ENCODE measurements around the gene C9orf85.
"Not testable (repeated sequence)": the region's sequence is repeated elsewhere in the genome, so short reads cannot be mapped to it uniquely, and the experiment has no call there.

C9orf85 gene

DNA sequence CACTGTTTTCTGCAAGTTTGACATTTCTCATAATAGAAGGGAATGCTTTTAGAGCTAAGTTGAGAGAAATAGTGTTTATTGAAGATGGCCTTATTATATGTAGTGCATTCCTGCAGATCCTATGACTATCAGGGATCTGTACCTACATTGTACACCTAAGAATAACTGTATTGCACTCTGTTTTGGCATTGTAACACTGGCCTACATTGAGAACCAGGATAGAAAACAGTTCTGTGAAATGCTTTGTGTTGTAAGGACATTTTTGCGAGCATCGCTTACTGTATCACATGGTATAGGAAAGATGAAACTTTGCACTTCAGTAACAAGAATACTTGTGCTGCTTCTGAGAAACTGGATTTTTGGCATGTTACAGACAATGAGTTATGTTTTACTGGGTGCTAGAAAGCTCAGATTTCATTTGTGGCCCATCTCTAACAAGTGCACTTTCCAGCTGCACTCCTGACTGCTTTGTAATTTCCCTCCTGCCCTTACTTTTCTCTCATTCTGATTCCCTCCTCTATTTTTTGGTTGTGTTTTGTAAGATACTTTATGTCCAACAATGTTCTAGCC lies 30.6 kb downstream of the C9orf85 start:
- peaks cover 27% of the 10 kb centered on the region for H3K79me2 ChIP-seq (ENCODE audit: insufficient read depth, low read length)
- H3K9me2 ChIP-seq (ENCODE audit: low read depth, low read length) = no peaks in the 10 kb centered on the region
- H3K27me3 ChIP-seq (ENCODE audit: insufficient read depth, low read length) = no peaks in the 10 kb centered on the region
- no peak overlapping the region for H2AFZ ChIP-seq (ENCODE audit: low read length)
- no peaks in the 10 kb centered on the region for H4K20me1 ChIP-seq (ENCODE audit: insufficient read depth, low read length)
- no peak overlapping the region for H3K9ac ChIP-seq (ENCODE audit: low read length)
- no peaks in the 10 kb centered on the region for H3F3A ChIP-seq (ENCODE audit: insufficient read depth, low read length)
- H3K36me3 ChIP-seq (ENCODE audit: insufficient read depth, low read length) = no peaks in the 10 kb centered on the region; the same call in 1 of the 2 replicates
- TF ChIP-seq, protein P1, sequence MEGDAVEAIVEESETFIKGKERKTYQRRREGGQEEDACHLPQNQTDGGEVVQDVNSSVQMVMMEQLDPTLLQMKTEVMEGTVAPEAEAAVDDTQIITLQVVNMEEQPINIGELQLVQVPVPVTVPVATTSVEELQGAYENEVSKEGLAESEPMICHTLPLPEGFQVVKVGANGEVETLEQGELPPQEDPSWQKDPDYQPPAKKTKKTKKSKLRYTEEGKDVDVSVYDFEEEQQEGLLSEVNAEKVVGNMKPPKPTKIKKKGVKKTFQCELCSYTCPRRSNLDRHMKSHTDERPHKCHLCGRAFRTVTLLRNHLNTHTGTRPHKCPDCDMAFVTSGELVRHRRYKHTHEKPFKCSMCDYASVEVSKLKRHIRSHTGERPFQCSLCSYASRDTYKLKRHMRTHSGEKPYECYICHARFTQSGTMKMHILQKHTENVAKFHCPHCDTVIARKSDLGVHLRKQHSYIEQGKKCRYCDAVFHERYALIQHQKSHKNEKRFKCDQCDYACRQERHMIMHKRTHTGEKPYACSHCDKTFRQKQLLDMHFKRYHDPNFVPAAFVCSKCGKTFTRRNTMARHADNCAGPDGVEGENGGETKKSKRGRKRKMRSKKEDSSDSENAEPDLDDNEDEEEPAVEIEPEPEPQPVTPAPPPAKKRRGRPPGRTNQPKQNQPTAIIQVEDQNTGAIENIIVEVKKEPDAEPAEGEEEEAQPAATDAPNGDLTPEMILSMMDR (IDR thresholded peaks at IDR 0.05; ENCODE audit: low read length) = no peak
- TF ChIP-seq EZH2 (IDR thresholded peaks at IDR 0.05; ENCODE audit: borderline replicate concordance, low read length) = no peak
- H3K4me2 ChIP-seq (ENCODE audit: low read length) = no peak overlapping the region
- H3K4me1 ChIP-seq (ENCODE audit: insufficient read depth, low read length, severe bottlenecking) = no peaks in the 10 kb centered on the region
- H3K4me3 ChIP-seq (ENCODE audit: low read depth, low read length, poor library complexity, severe bottlenecking) = no peak overlapping the region
- H3K27ac ChIP-seq (ENCODE audit: low read depth, low read length, poor library complexity, severe bottlenecking) = no peak overlapping the region
- no peaks in the 10 kb centered on the region for H3K9me3 ChIP-seq (ENCODE audit: low read length)

DNA sequence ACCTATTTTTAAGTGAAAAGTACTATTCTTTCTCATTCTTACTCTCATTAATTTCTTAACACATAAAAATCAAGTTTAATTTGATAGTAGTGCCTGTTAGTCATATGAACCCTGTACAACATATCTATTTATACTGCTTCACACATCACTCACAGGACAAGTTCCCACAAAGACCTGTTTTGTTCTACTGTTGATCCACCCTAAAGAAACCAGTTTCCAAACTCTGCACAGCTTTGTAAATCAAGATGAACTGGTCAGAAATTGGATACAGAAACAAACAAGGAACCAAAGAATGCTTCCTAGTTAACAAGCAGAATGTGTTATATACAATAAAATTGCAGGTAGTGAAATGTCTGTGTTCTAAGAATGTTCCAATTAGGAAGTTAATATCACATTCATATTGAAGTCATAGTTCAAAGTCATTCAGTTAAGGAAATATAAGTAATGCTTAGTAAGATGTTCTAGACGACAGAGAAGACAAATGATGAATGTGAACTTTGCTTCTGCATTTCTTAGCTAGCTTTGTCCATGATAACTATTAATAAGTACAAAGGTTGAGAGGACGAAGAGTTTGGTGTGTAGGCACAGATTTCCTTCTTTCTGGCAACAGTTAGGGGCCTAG lies 33.4 kb downstream of the C9orf85 start:
- H3K79me2 ChIP-seq (ENCODE audit: insufficient read depth, low read length) = peaks cover 12% of the 10 kb centered on the region
- TF ChIP-seq, protein P1 (IDR thresholded peaks at IDR 0.05; ENCODE audit: low read length) = no peak
- TF ChIP-seq EZH2 (IDR thresholded peaks at IDR 0.05; ENCODE audit: borderline replicate concordance, low read length) = no peak
- no peaks in the 10 kb centered on the region for H3K9me2 ChIP-seq (ENCODE audit: low read depth, low read length)
- H3K4me2 ChIP-seq (ENCODE audit: low read length) = no peak overlapping the region
- no peak overlapping the region for H3K4me3 ChIP-seq (ENCODE audit: low read depth, low read length, poor library complexity, severe bottlenecking)
- no peaks in the 10 kb centered on the region for H3K9me3 ChIP-seq (ENCODE audit: low read length)
- no peaks in the 10 kb centered on the region for H3K4me1 ChIP-seq (ENCODE audit: insufficient read depth, low read length, severe bottlenecking)
- no peaks in the 10 kb centered on the region for H3K27me3 ChIP-seq (ENCODE audit: insufficient read depth, low read length)
- no peaks in the 10 kb centered on the region for H3F3A ChIP-seq (ENCODE audit: insufficient read depth, low read length)
- no peak overlapping the region for H3K9ac ChIP-seq (ENCODE audit: low read length)
- H3K27ac ChIP-seq (ENCODE audit: low read depth, low read length, poor library complexity, severe bottlenecking) = no peak overlapping the region
- peaks cover 12% of the 10 kb centered on the region; the same call in 1 of the 2 replicates for H3K36me3 ChIP-seq (ENCODE audit: insufficient read depth, low read length)
- H4K20me1 ChIP-seq (ENCODE audit: insufficient read depth, low read length) = no peaks in the 10 kb centered on the region
- H2AFZ ChIP-seq (ENCODE audit: low read length) = no peak overlapping the region

DNA sequence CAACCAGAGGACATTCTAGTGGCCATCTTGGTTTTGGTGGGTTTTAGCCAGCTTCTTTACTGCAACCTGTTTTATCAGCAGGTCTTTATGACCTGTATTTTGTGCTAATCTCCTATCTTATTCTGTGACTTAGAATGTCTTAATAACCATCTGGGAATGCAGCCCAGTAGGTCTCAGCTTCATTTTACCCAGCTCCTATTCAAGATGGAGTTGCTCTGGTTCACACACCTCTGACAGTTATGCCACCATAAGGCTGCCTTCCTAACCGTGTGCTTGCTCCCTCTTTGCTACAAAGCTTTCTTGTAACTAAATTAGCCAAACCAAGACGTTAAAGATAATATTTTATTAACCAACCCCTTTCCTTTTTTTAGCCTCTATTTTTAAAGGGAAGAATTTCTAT lies 43.2 kb downstream of the C9orf85 start:
- H4K20me1 ChIP-seq (ENCODE audit: insufficient read depth, low read length); H3K27ac ChIP-seq (ENCODE audit: low read depth, low read length, poor library complexity, severe bottlenecking); H3K9me3 ChIP-seq (ENCODE audit: low read length); H3K9me2 ChIP-seq (ENCODE audit: low read depth, low read length); H3K36me3 ChIP-seq (ENCODE audit: insufficient read depth, low read length); H2AFZ ChIP-seq (ENCODE audit: low read length); H3K4me2 ChIP-seq (ENCODE audit: low read length); H3F3A ChIP-seq (ENCODE audit: insufficient read depth, low read length); H3K4me3 ChIP-seq (ENCODE audit: low read depth, low read length, poor library complexity, severe bottlenecking); H3K27me3 ChIP-seq (ENCODE audit: insufficient read depth, low read length); H3K4me1 ChIP-seq (ENCODE audit: insufficient read depth, low read length, severe bottlenecking); H3K9ac ChIP-seq (ENCODE audit: low read length); H3K79me2 ChIP-seq (ENCODE audit: insufficient read depth, low read length): not testable (repeated sequence)
